WI38 (cell line): ENCODE data around the gene MAD2L1.

Source experiments
- H3K4me3 ChIP-seq: 2 replicates; pipeline ENCODE4 v1.5.1; 2011; ENCODE audit warnings: low read depth, mild to moderate bottlenecking, control low read depth, low read length
- TF ChIP-seq, protein P1 (sequence below): IDR thresholded peaks from 2 replicates; pipeline ENCODE4 v1.5.1; 2012; ENCODE audit warnings: low read depth, mild to moderate bottlenecking, control low read depth, low read length

MAD2L1 gene

DNA sequence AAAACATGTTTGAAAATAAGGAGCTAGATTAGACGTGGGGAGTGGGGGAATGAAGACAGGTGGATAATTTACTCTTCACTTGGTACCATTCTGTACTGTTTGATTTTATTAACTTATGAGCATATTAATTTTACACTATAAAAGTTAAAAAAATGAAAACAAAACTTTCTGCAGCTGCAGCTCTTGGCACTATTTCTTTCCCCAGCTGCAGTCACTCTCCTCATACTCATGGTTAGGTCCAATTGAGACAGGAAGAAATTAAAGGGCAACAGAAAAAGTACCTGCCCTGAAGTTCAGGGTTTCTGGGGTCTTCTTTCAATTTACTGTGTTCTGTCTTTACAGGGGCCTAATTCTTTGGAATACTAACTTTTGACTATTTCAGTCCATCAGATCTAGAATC lies 15.4 kb downstream of the MAD2L1 start:
- TF ChIP-seq, protein P1, sequence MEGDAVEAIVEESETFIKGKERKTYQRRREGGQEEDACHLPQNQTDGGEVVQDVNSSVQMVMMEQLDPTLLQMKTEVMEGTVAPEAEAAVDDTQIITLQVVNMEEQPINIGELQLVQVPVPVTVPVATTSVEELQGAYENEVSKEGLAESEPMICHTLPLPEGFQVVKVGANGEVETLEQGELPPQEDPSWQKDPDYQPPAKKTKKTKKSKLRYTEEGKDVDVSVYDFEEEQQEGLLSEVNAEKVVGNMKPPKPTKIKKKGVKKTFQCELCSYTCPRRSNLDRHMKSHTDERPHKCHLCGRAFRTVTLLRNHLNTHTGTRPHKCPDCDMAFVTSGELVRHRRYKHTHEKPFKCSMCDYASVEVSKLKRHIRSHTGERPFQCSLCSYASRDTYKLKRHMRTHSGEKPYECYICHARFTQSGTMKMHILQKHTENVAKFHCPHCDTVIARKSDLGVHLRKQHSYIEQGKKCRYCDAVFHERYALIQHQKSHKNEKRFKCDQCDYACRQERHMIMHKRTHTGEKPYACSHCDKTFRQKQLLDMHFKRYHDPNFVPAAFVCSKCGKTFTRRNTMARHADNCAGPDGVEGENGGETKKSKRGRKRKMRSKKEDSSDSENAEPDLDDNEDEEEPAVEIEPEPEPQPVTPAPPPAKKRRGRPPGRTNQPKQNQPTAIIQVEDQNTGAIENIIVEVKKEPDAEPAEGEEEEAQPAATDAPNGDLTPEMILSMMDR = no peak
- H3K4me3 ChIP-seq = no peak overlapping the region

DNA sequence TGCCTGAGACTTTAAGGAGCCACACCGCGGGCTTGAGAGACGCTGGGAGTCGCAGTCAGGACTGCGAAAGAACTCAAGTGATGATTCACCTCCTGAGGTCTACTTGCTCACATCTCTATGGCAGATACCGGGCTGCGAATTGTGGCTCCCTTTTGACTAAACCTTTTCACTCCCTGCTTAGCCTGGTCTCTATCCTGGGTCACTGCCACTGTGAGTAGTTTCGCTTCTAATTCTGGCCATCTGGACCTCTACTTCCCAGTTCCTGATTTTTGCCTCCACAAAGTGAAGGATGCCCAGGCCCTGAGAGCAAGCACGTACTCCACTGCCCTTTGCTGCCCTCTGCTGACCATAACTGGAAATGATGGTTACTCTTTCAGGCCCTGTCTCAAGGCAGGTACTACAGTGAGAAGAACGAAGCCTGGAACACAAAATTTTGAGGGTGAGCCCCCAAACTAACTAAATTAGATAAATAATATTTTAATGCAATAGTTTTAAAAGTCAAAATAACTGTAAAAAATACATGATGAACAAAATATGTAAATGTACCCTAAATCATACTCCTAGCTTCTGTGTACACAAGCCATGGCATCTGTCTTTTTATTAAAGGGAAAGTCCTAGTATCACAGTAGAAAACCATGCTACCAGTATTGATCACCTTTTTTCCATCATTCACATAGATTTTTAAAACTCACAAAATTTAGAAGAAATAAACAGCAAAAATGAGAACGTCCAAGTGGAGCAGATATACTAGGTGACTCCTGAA lies 16.7 kb downstream of the MAD2L1 start:
- TF ChIP-seq, protein P1 = peak; percentile 68
- peak overlapping the region; percentile 22 for H3K4me3 ChIP-seq

DNA sequence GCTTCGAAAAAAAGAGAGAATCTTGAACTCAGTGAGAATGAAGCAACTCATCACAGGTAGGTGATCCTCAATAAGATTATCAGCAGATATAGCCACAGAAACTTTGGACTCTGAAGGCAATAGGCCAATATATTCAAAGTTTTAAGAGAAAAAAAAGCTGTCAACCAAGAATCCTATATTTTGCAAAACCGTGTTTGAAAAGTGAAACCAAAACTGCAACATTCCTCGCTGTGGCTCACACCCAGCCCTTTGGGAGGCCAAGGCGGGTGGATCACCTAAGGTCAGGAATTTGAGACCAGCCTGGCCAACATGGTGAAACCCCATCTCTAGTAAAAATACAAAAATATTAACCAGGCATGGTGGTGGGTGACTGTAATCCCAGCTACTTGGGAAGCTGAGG lies 22.8 kb downstream of the MAD2L1 start:
- no peak overlapping the region for H3K4me3 ChIP-seq
- TF ChIP-seq, protein P1 = no peak

DNA sequence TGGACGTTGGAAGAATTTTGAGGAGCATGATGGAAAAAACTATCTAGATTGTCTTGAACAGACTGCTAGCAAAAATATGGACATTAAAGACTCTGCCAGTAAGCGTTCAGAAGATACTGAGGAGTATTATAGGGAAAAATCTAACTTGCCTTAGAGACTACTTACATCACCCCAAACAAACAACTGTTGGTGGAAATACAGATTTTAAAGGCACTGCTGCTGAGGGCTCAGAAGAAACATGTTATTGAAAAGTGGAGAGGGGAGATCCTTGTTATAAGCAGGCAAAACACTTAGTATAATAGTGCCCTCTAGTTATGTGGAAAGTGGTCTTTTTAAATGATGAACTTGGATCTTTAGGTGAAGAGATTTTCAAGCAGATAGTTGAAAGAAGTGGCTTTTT lies 29.2 kb downstream of the MAD2L1 start:
- TF ChIP-seq, protein P1 = no peak
- no peak overlapping the region for H3K4me3 ChIP-seq

DNA sequence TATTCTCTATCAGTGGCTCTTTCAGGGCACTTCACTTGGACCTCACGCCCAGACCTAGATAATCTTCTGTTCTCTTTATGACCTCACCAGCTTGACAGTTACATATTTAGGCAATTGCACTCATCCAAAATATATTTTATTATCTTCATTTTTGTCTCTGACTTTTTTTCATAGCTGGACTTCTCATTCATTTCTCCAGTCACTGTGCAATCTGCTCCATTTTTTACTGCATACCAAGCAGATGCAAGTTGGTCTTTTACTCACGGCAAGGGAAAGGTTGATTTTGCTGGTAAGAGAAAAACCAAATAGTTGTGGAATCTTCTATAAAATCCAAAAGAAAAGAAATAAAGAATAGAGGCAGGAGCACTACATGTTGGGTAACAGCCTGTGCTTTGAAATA lies 31.7 kb downstream of the MAD2L1 start:
- H3K4me3 ChIP-seq = no peak overlapping the region
- TF ChIP-seq, protein P1 = no peak

DNA sequence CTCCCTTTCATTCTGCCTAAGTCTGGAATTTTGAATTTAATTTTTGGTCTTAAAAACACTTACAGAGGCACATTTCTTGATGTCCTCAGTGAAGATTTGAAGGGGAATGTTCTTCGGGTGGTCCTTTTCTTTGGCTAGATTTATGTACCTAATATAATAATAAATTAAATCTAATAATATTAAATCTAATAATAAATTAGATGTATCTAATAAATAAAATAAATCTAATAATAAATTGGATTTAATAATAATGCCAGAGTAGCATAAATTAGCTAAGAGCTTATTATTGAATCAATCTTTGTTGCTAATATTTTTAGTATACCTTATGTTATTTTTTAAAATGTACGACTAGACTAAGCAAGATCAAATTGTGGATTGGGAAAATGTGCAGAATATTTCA lies 39.8 kb downstream of the MAD2L1 start:
- H3K4me3 ChIP-seq = no peak overlapping the region
- TF ChIP-seq, protein P1 = no peak

DNA sequence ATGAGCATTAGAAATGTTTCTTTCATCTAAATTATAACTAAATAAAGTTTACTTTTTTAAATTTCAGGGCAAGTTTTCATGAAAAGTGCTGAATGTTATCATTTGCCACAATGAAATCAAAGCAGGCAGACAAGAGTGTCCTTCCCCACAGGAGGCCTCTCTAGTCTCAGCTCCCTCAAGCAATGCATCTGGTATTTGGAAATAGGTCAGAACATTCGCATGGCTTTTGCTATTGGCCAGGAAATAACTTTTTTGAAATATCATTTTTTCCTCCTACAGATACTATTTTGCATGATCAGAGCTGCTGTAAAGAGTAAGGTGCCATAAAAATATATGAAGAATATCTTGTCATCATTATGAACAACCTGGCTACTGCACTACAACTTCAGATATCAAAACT lies 41.1 kb downstream of the MAD2L1 start:
- H3K4me3 ChIP-seq = no peak overlapping the region
- TF ChIP-seq, protein P1 = no peak
